H1 (cell line): Measurements from ENCODE around the gene ATG7. TPM values are rescaled to one million over a fixed set of nuclear protein-coding genes. Genes with fewer than 3 reads are reported as not detected.
"Not testable (repeated sequence)": the region's sequence is repeated elsewhere in the genome, so short reads cannot be mapped to it uniquely, and the experiment has no call there.

Source experiments
- CTCF ChIA-PET: fragments of 300-600 bp; sonication (Branson Sonifier 250); formaldehyde crosslinking; loops from one replicate; lab custom pipeline; 2021; ENCODE audit not compliant: partially characterized antibody; lab: Charles Lee
- POLR2A ChIA-PET: fragments of 300-600 bp; sonication (Branson Sonifier 250); formaldehyde crosslinking; loops from one replicate; lab custom pipeline; 2021; ENCODE audit warnings: inconsistent platforms; ENCODE audit not compliant: partially characterized antibody; lab: Charles Lee
- DNase-seq, 2 experiments: peaks; one replicate each; pipeline versions ENCODE4 v3.0.0 to v3.0.0-alpha.2; 2010 to 2022; ENCODE audit warnings: low spot score in 2 of 2, low read depth in 1 of 2, mixed read lengths in 1 of 2
- FAIRE-seq: peaks from 2 replicates; lab custom pipeline; 2011; peaks lifted over from hg19 to GRCh38; lab: Jason Lieb, UNC
- H2AFZ ChIP-seq: 2 replicates; pipeline ENCODE4 v1.8.1; 2012; ENCODE audit warnings: low read length, inconsistent platforms
- H2AK5ac ChIP-seq: 2 replicates; pipeline ENCODE4 v1.6.1; 2013; ENCODE audit warnings: low read depth, low read length
- H2BK120ac ChIP-seq: replicated peaks from 2 replicates; pipeline ENCODE3; 2013; ENCODE audit warnings: low read depth, low read length, inconsistent platforms
- H2BK12ac ChIP-seq: 2 replicates; pipeline ENCODE4 v1.6.1; 2013; ENCODE audit warnings: low read depth, low read length
- H2BK15ac ChIP-seq: 2 replicates; pipeline ENCODE4 v1.6.1; 2013; ENCODE audit warnings: low read length
- H2BK20ac ChIP-seq: 2 replicates; pipeline ENCODE4 v1.6.1; 2013; ENCODE audit warnings: low read length
- H2BK5ac ChIP-seq: 2 replicates; pipeline ENCODE4 v1.6.1; 2013; ENCODE audit warnings: low read depth, low read length
- H3K14ac ChIP-seq: 2 replicates; pipeline ENCODE4 v1.6.1; 2013; ENCODE audit warnings: inconsistent platforms; ENCODE audit not compliant: insufficient read length
- H3K18ac ChIP-seq: 2 replicates; pipeline ENCODE4 v1.6.1; 2013; ENCODE audit warnings: low read length; ENCODE audit errors: extremely low read depth
- H3K23ac ChIP-seq: 2 replicates; pipeline ENCODE4 v1.6.1; 2013; ENCODE audit warnings: inconsistent platforms; ENCODE audit not compliant: insufficient read length
- H3K23me2 ChIP-seq: 2 replicates; pipeline ENCODE4 v1.6.1; 2013; ENCODE audit warnings: low read depth, low read length
- H3K27ac ChIP-seq: 2 replicates; pipeline ENCODE4 v1.6.1; 2011; ENCODE audit warnings: low read depth, low read length, inconsistent platforms
- H3K27me3 ChIP-seq, 4 experiments: replicated peaks in 1 of 4; 1 replicate in 1 of 4; 2 replicates in 3 of 4; pipeline versions ENCODE4 v1.6.1 to v1.8.1; 2011 to 2013; ENCODE audit warnings: low read length in 3 of 4, mild to moderate bottlenecking in 3 of 4, inconsistent platforms in 2 of 4, mixed read lengths in 2 of 4, moderate library complexity in 1 of 4; ENCODE audit not compliant: control insufficient read depth in 3 of 4, insufficient read depth in 3 of 4; ENCODE audit errors: extremely low read depth in 1 of 4
- H3K36me3 ChIP-seq, 4 experiments: 2 replicates each; pipeline versions ENCODE4 v1.6.1 to v1.8.1; 2011 to 2013; ENCODE audit warnings: mild to moderate bottlenecking in 4 of 4, low read length in 3 of 4, moderate library complexity in 2 of 4, control low read depth in 1 of 4, inconsistent platforms in 1 of 4; ENCODE audit not compliant: insufficient read depth in 4 of 4, control insufficient read depth in 2 of 4
- H3K4ac ChIP-seq: replicated peaks from 2 replicates; pipeline ENCODE3; 2013; ENCODE audit warnings: low read length, low read depth, mixed read lengths, inconsistent platforms; ENCODE audit not compliant: insufficient read length
- H3K4me1 ChIP-seq, 4 experiments: replicated peaks in 1 of 4; 1 replicate in 1 of 4; 2 replicates in 3 of 4; pipeline versions ENCODE4 v1.6.1 to v1.8.1; 2011 to 2013; ENCODE audit warnings: low read length in 3 of 4, inconsistent platforms in 2 of 4, mixed read lengths in 1 of 4; ENCODE audit not compliant: insufficient read depth in 4 of 4, control insufficient read depth in 3 of 4
- H3K4me2 ChIP-seq, 2 experiments: 2 replicates each; pipeline versions ENCODE4 v1.6.1 to v1.8.1; 2011 to 2013; ENCODE audit warnings: low read depth in 2 of 2, low read length in 2 of 2, control low read depth in 1 of 2, inconsistent platforms in 1 of 2, mild to moderate bottlenecking in 1 of 2; ENCODE audit not compliant: insufficient read depth in 1 of 2
- H3K4me3 ChIP-seq, 4 experiments: fragments of 200-600, 300-600 bp in 1 of 4; sonication (generic), shearing (Covaris generic), sonication (Bioruptor Twin) in 1 of 4; 2 replicates each; pipeline versions ENCODE4 v1.5.1 to v1.8.1; 2011 to 2016; ENCODE audit warnings: low read length in 4 of 4, low read depth in 3 of 4, control low read depth in 2 of 4, inconsistent platforms in 2 of 4, mild to moderate bottlenecking in 2 of 4, mixed read lengths in 1 of 4, moderate library complexity in 1 of 4; ENCODE audit not compliant: insufficient read depth in 2 of 4; ENCODE audit errors: extremely low read depth in 1 of 4
- H3K56ac ChIP-seq: replicated peaks from 2 replicates; pipeline ENCODE3; 2013; ENCODE audit warnings: low read depth, mild to moderate bottlenecking, mixed read lengths, low read length, inconsistent platforms; ENCODE audit not compliant: insufficient read length
- H3K79me1 ChIP-seq: 2 replicates; pipeline ENCODE4 v1.6.1; 2013; ENCODE audit warnings: low read depth, low read length, control low read depth
- H3K79me2 ChIP-seq, 2 experiments: 2 replicates each; pipeline versions ENCODE4 v1.6.1 to v1.8.1; 2012 to 2013; ENCODE audit warnings: low read length in 2 of 2, mild to moderate bottlenecking in 2 of 2, inconsistent platforms in 1 of 2; ENCODE audit not compliant: insufficient read depth in 2 of 2, control insufficient read depth in 1 of 2
- H3K9ac ChIP-seq, 4 experiments: replicated peaks in 1 of 4; 1 replicate in 1 of 4; 2 replicates in 3 of 4; pipeline versions ENCODE4 v1.6.1 to v1.8.1; 2011 to 2013; ENCODE audit warnings: low read depth in 3 of 4, low read length in 3 of 4, control low read depth in 2 of 4, mild to moderate bottlenecking in 2 of 4, moderate library complexity in 2 of 4, inconsistent platforms in 1 of 4; ENCODE audit errors: extremely low read depth in 1 of 4
- H3K9me3 ChIP-seq, 2 experiments: 2 replicates each; pipeline versions ENCODE4 v1.6.1 to v1.8.1; 2012 to 2013; ENCODE audit warnings: mild to moderate bottlenecking in 2 of 2, moderate library complexity in 2 of 2, control low read depth in 1 of 2, inconsistent platforms in 1 of 2, low read depth in 1 of 2, low read length in 1 of 2, mixed read lengths in 1 of 2; ENCODE audit not compliant: insufficient read depth in 2 of 2
- H4K20me1 ChIP-seq, 2 experiments: replicated peaks in 1 of 2; 2 replicates each; pipeline versions ENCODE3 to v1.8.1; 2011 to 2013; ENCODE audit warnings: inconsistent platforms in 2 of 2, low read length in 2 of 2, mild to moderate bottlenecking in 1 of 2; ENCODE audit not compliant: insufficient read depth in 2 of 2, control insufficient read depth in 1 of 2
- H4K5ac ChIP-seq: 2 replicates; pipeline ENCODE4 v1.6.1; 2013; ENCODE audit warnings: low read length, low read depth, mixed read lengths, inconsistent platforms; ENCODE audit not compliant: insufficient read length
- H4K8ac ChIP-seq: 2 replicates; pipeline ENCODE4 v1.8.0; 2013; ENCODE audit warnings: mild to moderate bottlenecking, moderate library complexity, low read length, inconsistent platforms; ENCODE audit not compliant: insufficient read depth; ENCODE audit errors: extremely low read depth
- H4K91ac ChIP-seq: replicated peaks from 2 replicates; pipeline ENCODE3; 2013; ENCODE audit warnings: low read length, mixed read lengths, inconsistent platforms; ENCODE audit not compliant: insufficient read length
- WGBS, 2 experiments: shearing (Covaris generic) in 1 of 2; methylation state at CpG; one replicate each; pipeline versions ENCODE4 v1.1.6 to v1.1.7; 2013 to 2015; ENCODE audit warnings: low lambda C conversion rate in 2 of 2, mixed read lengths in 2 of 2, inconsistent platforms in 1 of 2, low coverage in 1 of 2, missing lambda C conversion rate in 1 of 2; ENCODE audit not compliant: insufficient replicate concordance in 2 of 2, insufficient coverage in 1 of 2, insufficient read length in 1 of 2; ENCODE audit errors: extremely low coverage in 1 of 2, missing lambda C conversion rate in 1 of 2; 5-methylcytosine and 5-hydroxymethylcytosine counted together
- polyA plus RNA-seq, 7 experiments: library from polyadenylated mRNA; depleted of rRNA in 3 of 7; stranded (reverse) in 5 of 7; unstranded in 2 of 7; fragments of >200 nt in 5 of 7; fragments of 200-250 nt in 2 of 7; gene quantifications; 1 replicate in 5 of 7; 2 replicates in 1 of 7; 4 replicates in 1 of 7; pipeline versions ENCODE4 v1.2.1 to v1.2.3, GENCODE V29; 2011 to 2013; ENCODE audit warnings: missing spikeins in 2 of 7, mixed read lengths in 2 of 7
- total RNA-seq: library from RNA; stranded (reverse); fragmentation: NEBNext Ultra II Directional; extraction: Animal tissue kit (Norgen Biotek cat#: 25700); gene quantifications from 2 replicates; pipeline ENCODE4 v1.2.1, GENCODE V29; 2021

The ATG7 gene
- total and polyA plus RNA-seq, 2 of the 8 experiments (the other 6 are each of a cell fraction or from before 2014, with no cell fraction given) = 15.0 to 19.1 TPM

- H3K9me3 ChIP-seq, H3K56ac ChIP-seq, DNase-seq, H3K4me3 ChIP-seq, H3K27me3 ChIP-seq, H4K5ac ChIP-seq, H4K91ac ChIP-seq, H4K20me1 ChIP-seq, H3K14ac ChIP-seq, H2BK12ac ChIP-seq, H2AK5ac ChIP-seq, H3K4me1 ChIP-seq, H2BK20ac ChIP-seq, H3K23ac ChIP-seq, POLR2A ChIA-PET, H3K18ac ChIP-seq, H4K8ac ChIP-seq, H3K36me3 ChIP-seq, H2BK120ac ChIP-seq, H3K79me1 ChIP-seq, H2BK5ac ChIP-seq, H3K9ac ChIP-seq, H3K79me2 ChIP-seq, H3K4ac ChIP-seq, FAIRE-seq, H3K27ac ChIP-seq, H3K23me2 ChIP-seq, H2AFZ ChIP-seq, H2BK15ac ChIP-seq, H3K4me2 ChIP-seq: not testable (repeated sequence)
- WGBS, 2 experiments = 94% methylated on average over 6 of the region's 6 CpGs; no CpG with 5 or more reads in 1 of the 2 experiments
- CTCF ChIA-PET = interaction anchor here (1.3 to 2.5 kb wide), 3 partner anchors 9 to 306 kb away, joined by 3 to 13 read pairs (median 5); no protein-coding TSS in a partner anchor
Observed at GRCh38 chr3:11348877-11349276, 76.7 kb downstream of the ATG7 start.
